Liver (tissue), 9 donors: ENCODE data around the gene PTCD2. TPM values are rescaled to one million over a fixed set of nuclear protein-coding genes. Genes with fewer than 3 reads are reported as not detected.

Experiments used
- DNase-seq: peaks from one replicate; pipeline ENCODE4 v3.0.0-alpha.2; 2017; ENCODE audit warnings: low spot score
- H3K27ac ChIP-seq, 2 donors: one replicate each; pipeline ENCODE4 v1.7.0; 2013; ENCODE audit warnings: inconsistent platforms in 2 of 2, low read length in 2 of 2, control low read depth in 1 of 2, low read depth in 1 of 2, mild to moderate bottlenecking in 1 of 2
- H3K27me3 ChIP-seq, 4 donors: one replicate each; pipeline versions ENCODE4 v1.6.1 to v1.7.0; 2013; ENCODE audit warnings: low read length in 3 of 4, inconsistent platforms in 1 of 4, mild to moderate bottlenecking in 1 of 4, moderate library complexity in 1 of 4; ENCODE audit not compliant: control insufficient read depth in 4 of 4, insufficient read depth in 4 of 4
- H3K36me3 ChIP-seq, 4 donors: one replicate each; pipeline versions ENCODE4 v1.6.1 to v1.7.0; 2013; ENCODE audit warnings: low read length in 3 of 4, mild to moderate bottlenecking in 3 of 4, low read depth in 1 of 4, moderate library complexity in 1 of 4; ENCODE audit not compliant: control insufficient read depth in 4 of 4, insufficient read depth in 3 of 4
- H3K4me1 ChIP-seq, 4 donors: one replicate each; pipeline versions ENCODE4 v1.6.1 to v1.7.0; 2013; ENCODE audit warnings: low read length in 3 of 4, mild to moderate bottlenecking in 3 of 4, moderate library complexity in 1 of 4; ENCODE audit not compliant: control insufficient read depth in 4 of 4, insufficient read depth in 4 of 4
- H3K4me3 ChIP-seq, 3 donors: one replicate each; pipeline versions ENCODE4 v1.6.1 to v1.7.0; 2013; ENCODE audit warnings: low read length in 3 of 3, control low read depth in 1 of 3, low read depth in 1 of 3, mild to moderate bottlenecking in 1 of 3
- H3K9ac ChIP-seq, 2 donors: one replicate each; pipeline ENCODE4 v1.7.0; 2013; ENCODE audit warnings: low read length in 2 of 2, mild to moderate bottlenecking in 2 of 2, moderate library complexity in 2 of 2, control low read depth in 1 of 2, low read depth in 1 of 2
- H3K9me3 ChIP-seq, 4 donors: one replicate each; pipeline versions ENCODE4 v1.6.1 to v1.7.0; 2013; ENCODE audit warnings: low read length in 3 of 4; ENCODE audit not compliant: control insufficient read depth in 4 of 4
- ATF3 ChIP-seq: IDR thresholded peaks from 2 replicates; pipeline ENCODE4 v1.6.1; 2016; ENCODE audit warnings: antibody characterized with exemption
- EGR1 ChIP-seq, 2 donors: IDR thresholded peaks; 2 replicates each; pipeline ENCODE4 v1.6.1; 2016 to 2018; ENCODE audit warnings: antibody characterized with exemption in 2 of 2, low read depth in 2 of 2
- FOXA1 ChIP-seq: IDR thresholded peaks from 2 replicates; pipeline ENCODE4 v1.6.1; 2016; ENCODE audit warnings: antibody characterized with exemption
- FOXA2 ChIP-seq: IDR thresholded peaks from 2 replicates; pipeline ENCODE4 v1.6.1; 2016; ENCODE audit warnings: antibody characterized with exemption
- GABPA ChIP-seq, 2 donors: IDR thresholded peaks in 1 of 2; conservative IDR thresholded peaks in 1 of 2; 2 replicates each; pipeline ENCODE4 v1.6.1; 2016; ENCODE audit warnings: antibody characterized with exemption in 2 of 2, mild to moderate bottlenecking in 1 of 2, moderate library complexity in 1 of 2
- HNF4A ChIP-seq, 2 donors: conservative IDR thresholded peaks; 2 replicates each; pipeline ENCODE4 v1.6.1; 2016; ENCODE audit warnings: antibody characterized with exemption in 2 of 2, mild to moderate bottlenecking in 2 of 2
- JUND ChIP-seq, 2 donors: IDR thresholded peaks; 2 replicates each; pipeline ENCODE4 v1.6.1; 2016; ENCODE audit warnings: antibody characterized with exemption in 2 of 2
- NR2F2 ChIP-seq: IDR thresholded peaks from 2 replicates; pipeline ENCODE4 v1.6.1; 2016; ENCODE audit warnings: antibody characterized with exemption
- RAD21 ChIP-seq, 2 donors: IDR thresholded peaks; 2 replicates each; pipeline ENCODE4 v1.6.1; 2016; ENCODE audit warnings: antibody characterized with exemption in 2 of 2, mild to moderate bottlenecking in 2 of 2
- RXRA ChIP-seq, 2 donors: IDR thresholded peaks; 2 replicates each; pipeline ENCODE4 v1.6.1; 2017 to 2018; ENCODE audit warnings: antibody characterized with exemption in 2 of 2, mild to moderate bottlenecking in 1 of 2
- SP1 ChIP-seq: IDR thresholded peaks from 2 replicates; pipeline ENCODE4 v1.6.1; 2018; ENCODE audit warnings: antibody characterized with exemption, mild to moderate bottlenecking
- TAF1 ChIP-seq: conservative IDR thresholded peaks from 2 replicates; pipeline ENCODE4 v1.6.1; 2016; ENCODE audit warnings: antibody characterized with exemption, mild to moderate bottlenecking
- YY1 ChIP-seq: IDR thresholded peaks from 2 replicates; pipeline ENCODE4 v1.6.1; 2016; ENCODE audit warnings: antibody characterized with exemption, mild to moderate bottlenecking
- ZBTB33 ChIP-seq: IDR thresholded peaks from 2 replicates; pipeline ENCODE4 v1.6.1; 2016; ENCODE audit warnings: antibody characterized with exemption
- WGBS: extraction: QIAGEN DNeasy Blood & Tissue Kit; methylation state at CpG from one replicate; pipeline ENCODE4 v1.1.7; 2013; 5-methylcytosine and 5-hydroxymethylcytosine counted together
- polyA plus RNA-seq, 2 donors: library from polyadenylated mRNA; stranded (reverse) in 1 of 2; unstranded in 1 of 2; fragments of 200-250 nt in 1 of 2; fragments of >200 nt in 1 of 2; fragmentation: Nextera tagmentation in 1 of 2; extraction: Ambion mirVana in 1 of 2; gene quantifications; one replicate each; pipeline versions ENCODE4 v1.2.1 to v1.2.3, GENCODE V29; 2013 to 2015
- total RNA-seq, 2 donors: library from RNA; depleted of rRNA; stranded (reverse); fragments of >200 nt; gene quantifications; one replicate each; pipeline ENCODE4 v1.2.3, GENCODE V29; 2014
- TF ChIP-seq, protein P1 (sequence below): IDR thresholded peaks from 2 replicates; pipeline ENCODE4 v1.6.1; 2016; ENCODE audit warnings: antibody characterized with exemption
- donor health status: healthy.
- donor health status: healthy.
- donor health status: healthy.
- donor health status: healthy.
- donor health status: healthy.

PTCD2 gene
- total and polyA plus RNA-seq, 4 donors = 4.4 to 5.9 (median 5.2) TPM

DNA sequence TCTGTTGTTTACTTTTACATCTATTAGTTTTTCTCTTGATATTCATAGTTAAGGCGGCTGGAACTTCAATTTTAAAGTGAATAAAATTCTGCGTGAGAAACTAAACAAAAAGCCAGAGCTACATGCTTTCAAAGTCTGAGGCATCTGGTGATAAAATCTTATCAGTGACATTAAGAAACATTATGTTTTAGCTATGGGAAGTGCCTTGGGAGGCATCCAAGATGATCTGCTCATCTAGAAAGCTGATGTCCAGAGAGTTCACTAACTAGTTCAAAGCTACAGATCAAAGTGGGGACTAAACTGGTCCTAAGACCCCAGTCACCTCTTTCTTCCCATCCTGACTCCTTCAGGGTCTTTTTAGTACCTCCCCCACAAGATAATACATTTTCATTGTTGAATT, 37.3 kb upstream of the PTCD2 start:
- 94% methylated on average over 2 of the region's 2 CpGs for WGBS

DNA sequence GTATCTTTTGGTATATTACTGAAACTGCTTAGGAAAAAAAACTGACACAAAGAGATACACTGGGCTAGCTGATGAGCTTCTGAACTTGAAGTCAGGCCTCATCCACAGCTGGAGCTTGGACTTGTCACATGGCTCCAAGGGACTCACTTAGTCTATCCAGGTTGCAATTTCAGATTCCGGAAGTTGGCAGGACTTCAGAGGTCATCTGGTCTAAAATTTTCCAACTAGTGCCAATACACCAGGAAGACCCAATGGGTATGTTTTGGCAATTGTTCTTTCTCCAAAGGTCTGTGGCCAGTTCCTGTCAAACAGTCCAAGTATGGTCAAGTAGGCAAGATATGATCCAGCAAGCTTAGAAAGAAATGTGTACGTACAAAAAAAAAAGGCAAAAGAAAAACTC, 36.8 kb upstream of the PTCD2 start:
- Histone ChIP-seq H3K4me3 (no peak overlapping the region), H3K9ac (no peak overlapping the region), H3K36me3 (peaks cover 0 to 4% (median 0%) of the 10 kb centered on the region in 4 donors), H3K27me3 (no peaks in the 10 kb centered on the region), H3K27ac (no peak overlapping the region), H3K4me1 (no peaks in the 10 kb centered on the region), H3K9me3 (no peaks in the 10 kb centered on the region)
- WGBS = 64% methylated on average over 2 of the region's 2 CpGs
- TF ChIP-seq, protein P1, sequence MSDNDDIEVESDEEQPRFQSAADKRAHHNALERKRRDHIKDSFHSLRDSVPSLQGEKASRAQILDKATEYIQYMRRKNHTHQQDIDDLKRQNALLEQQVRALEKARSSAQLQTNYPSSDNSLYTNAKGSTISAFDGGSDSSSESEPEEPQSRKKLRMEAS = no peak
- TF ChIP-seq GABPA (IDR thresholded peaks at IDR 0.05 in 1 of 2, conservative IDR thresholded peaks at IDR 0.05 in 1 of 2) (peak in 1 of 2 donors; percentile 17), HNF4A (conservative IDR thresholded peaks at IDR 0.05) (peak in 1 of 2 donors; percentile 70), SP1 (peak; percentile 35), NR2F2 (no peak)
- DNase-seq = no peak

More for the DNA sequence above, 37.3 kb upstream of the PTCD2 start:
- H3K36me3 ChIP-seq = peaks cover 0 to 4% (median 0%) of the 10 kb centered on the region in 4 donors
- no peak overlapping the region for H3K27ac ChIP-seq
- H3K9me3 ChIP-seq = no peaks in the 10 kb centered on the region
- no peaks in the 10 kb centered on the region for H3K4me1 ChIP-seq
- no peak overlapping the region for H3K9ac ChIP-seq
- no peaks in the 10 kb centered on the region for H3K27me3 ChIP-seq
- DNase-seq = no peak
- TF ChIP-seq GABPA (IDR thresholded peaks at IDR 0.05 in 1 of 2, conservative IDR thresholded peaks at IDR 0.05 in 1 of 2) = no peak
- H3K4me3 ChIP-seq = no peak overlapping the region

DNA sequence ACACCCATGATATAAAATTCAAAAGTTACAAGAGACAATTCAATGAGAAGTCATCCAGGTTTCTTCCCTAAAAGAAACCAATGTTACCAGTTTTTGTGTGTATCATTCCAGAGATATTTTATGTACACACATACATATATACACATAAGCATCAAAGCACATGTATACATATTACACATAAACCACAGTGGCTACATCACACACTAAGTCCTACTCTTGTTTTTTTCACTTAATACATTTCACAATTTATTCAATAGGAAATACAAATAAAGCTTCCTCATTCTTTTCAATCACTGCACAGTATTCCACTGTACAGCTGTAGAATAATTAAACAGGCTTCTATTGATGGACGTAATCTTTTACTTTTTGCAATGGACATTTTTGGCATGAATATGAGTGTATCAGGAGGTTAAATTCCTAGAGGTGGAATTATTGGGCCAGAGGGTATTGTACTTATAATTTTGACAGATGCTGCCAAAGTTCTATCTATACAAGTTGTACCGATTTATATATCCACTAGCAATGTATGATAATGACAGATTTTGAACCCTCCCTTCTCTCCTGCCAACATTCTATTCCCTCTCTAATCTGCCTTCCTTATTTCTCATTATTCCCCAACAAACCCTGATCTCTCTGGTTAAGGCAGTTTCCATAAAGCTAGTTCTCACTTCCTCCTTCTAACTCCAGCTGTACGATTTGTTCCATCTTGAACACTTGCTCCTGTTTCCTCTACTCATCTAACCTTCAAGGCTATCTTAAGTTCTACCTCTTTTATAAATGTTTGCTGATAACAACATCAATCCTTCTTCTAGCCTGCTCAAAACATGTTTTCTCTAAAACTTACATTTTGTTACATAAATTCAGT, 35.4 kb upstream of the PTCD2 start:
- Histone ChIP-seq H3K36me3 (peaks cover 0 to 4% (median 2%) of the 10 kb centered on the region in 4 donors), H3K9ac (no peak overlapping the region), H3K4me1 (no peaks in the 10 kb centered on the region), H3K27me3 (no peaks in the 10 kb centered on the region), H3K9me3 (no peaks in the 10 kb centered on the region), H3K4me3 (no peak overlapping the region), H3K27ac (no peak overlapping the region)
- DNase-seq = no peak
- TF ChIP-seq TAF1 (no peak), ZBTB33 (no peak), FOXA1 (no peak), YY1 (no peak), RXRA (IDR thresholded peaks at IDR 0.05) (no peak), RAD21 (IDR thresholded peaks at IDR 0.05) (no peak)
- 81% methylated on average over 3 of the region's 3 CpGs for WGBS

DNA sequence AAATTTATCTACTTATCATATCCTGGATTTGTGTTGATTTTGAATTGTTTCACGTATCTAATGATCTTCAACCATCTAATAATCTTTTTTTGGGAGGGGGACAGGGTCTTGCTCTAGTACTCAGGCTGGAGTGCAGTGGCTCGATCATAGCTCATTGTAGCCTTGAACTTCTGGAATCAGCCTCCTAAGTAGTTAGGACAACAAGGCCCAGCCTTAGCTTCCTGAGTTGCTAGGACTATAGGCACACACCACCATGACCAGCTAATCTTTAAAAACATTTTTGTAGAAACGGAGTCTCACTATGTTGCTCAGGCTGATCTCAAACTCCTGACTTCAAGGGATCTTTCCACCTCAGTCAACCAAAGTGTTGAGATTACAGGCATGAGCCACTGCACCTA, 34.8 kb upstream of the PTCD2 start:
- no peak for DNase-seq
- no peak overlapping the region for H3K9ac ChIP-seq
- TF ChIP-seq ATF3 (no peak), FOXA2 (no peak), TAF1 (no peak), JUND (IDR thresholded peaks at IDR 0.05) (no peak), EGR1 (IDR thresholded peaks at IDR 0.05; ENCODE audit: low read depth in 2 of 2) (no peak), FOXA1 (no peak), RAD21 (IDR thresholded peaks at IDR 0.05) (no peak), YY1 (no peak), SP1 (no peak), RXRA (IDR thresholded peaks at IDR 0.05) (no peak)
- no peaks in the 10 kb centered on the region for H3K4me1 ChIP-seq
- H3K27me3 ChIP-seq = no peaks in the 10 kb centered on the region
- no peak overlapping the region for H3K27ac ChIP-seq
- WGBS = 98% methylated on average over 3 of the region's 3 CpGs
- H3K9me3 ChIP-seq = no peaks in the 10 kb centered on the region
- peaks cover 0 to 4% (median 4%) of the 10 kb centered on the region in 4 donors for H3K36me3 ChIP-seq
- no peak overlapping the region for H3K4me3 ChIP-seq
